ENCODE measurements around the gene THAP6.

GRCh38 chr4:75494563-75494962 is 19.7 kb upstream of the THAP6 start:
- TF ChIP-seq CTCF (conservative IDR thresholded peaks at IDR 0.05 in 1 of 2, IDR thresholded peaks at IDR 0.05 in 1 of 2; ENCODE audit: extremely low read depth in 1 of 2, insufficient read depth in 1 of 2, low read depth in 1 of 2, low read length in 2 of 2) (no peak), EZH2 (IDR thresholded peaks at IDR 0.05; ENCODE audit: borderline replicate concordance, low read length) (no peak)

Measured in mammary epithelial cell (primary cell).